HepG2 (cell line): Measurements from ENCODE around the gene PDLIM7. TPM values are rescaled to one million over a fixed set of nuclear protein-coding genes. Genes with fewer than 3 reads are reported as not detected.

Experiments used
- ATAC-seq: fragments of 200-7000 bp; cut with Tn5 transposase; 3 replicates; pipeline ENCODE4 v1.9.1; 2020; ENCODE audit warnings: mild to moderate bottlenecking, moderate library complexity
- BruUV-seq: library from RNA; stranded (reverse); fragments of 400-500 nt; replicated peaks from 2 replicates; lab custom pipeline; 2021; lab: Mats Ljungman, UMichigan
- CTCF ChIA-PET: fragments of 300-600 bp; formaldehyde crosslinking; extraction: SDS; loops from one replicate; lab custom pipeline; 2021; ENCODE audit warnings: low total read pairs, inconsistent platforms, low intra/inter-chr PET ratio; lab: Yijun Ruan, JAX
- POLR2A ChIA-PET: fragments of 350-600 bp; sonication (Branson Sonifier 250); formaldehyde crosslinking; loops from one replicate; lab custom pipeline; 2020; ENCODE audit warnings: antibody characterized with exemption, inconsistent platforms; lab: Yijun Ruan, JAX
- DNase-seq: peaks from one replicate; pipeline ENCODE4 v3.0.0-alpha.2; 2015; ENCODE audit warnings: low spot score
- FAIRE-seq: peaks from 3 replicates; lab custom pipeline; 2011; peaks lifted over from hg19 to GRCh38; lab: Jason Lieb, UNC
- H2AFZ ChIP-seq: one replicate; pipeline ENCODE4 v1.6.1; 2011; ENCODE audit warnings: low read length, inconsistent platforms
- H3K27ac ChIP-seq: fragments of 300-600 bp; 3 replicates; pipeline ENCODE4 v1.8.0; 2011; ENCODE audit warnings: mixed run types, mild to moderate bottlenecking, mixed read lengths, low read length, inconsistent platforms; ENCODE audit not compliant: insufficient read depth; ENCODE audit errors: extremely low read length
- H3K27me3 ChIP-seq, 2 experiments: fragments of 200-600 bp in 1 of 2; 2 replicates in 1 of 2; 3 replicates in 1 of 2; pipeline versions ENCODE4 v1.6.0 to v1.8.0; 2011; ENCODE audit warnings: low read length in 2 of 2, mild to moderate bottlenecking in 2 of 2, moderate library complexity in 2 of 2, inconsistent platforms in 1 of 2; ENCODE audit not compliant: insufficient read depth in 2 of 2, control insufficient read depth in 1 of 2
- H3K36me3 ChIP-seq, 2 experiments: fragments of 200-600 bp in 1 of 2; replicated peaks in 1 of 2; 2 replicates in 1 of 2; 3 replicates in 1 of 2; pipeline versions ENCODE4 v1.5.1 to v1.8.0; 2011; ENCODE audit warnings: low read length in 2 of 2, inconsistent platforms in 1 of 2; ENCODE audit not compliant: insufficient read depth in 2 of 2, control insufficient read depth in 1 of 2
- H3K4me1 ChIP-seq: 2 replicates; pipeline ENCODE4 v1.5.1; 2012; ENCODE audit warnings: low read length, inconsistent platforms; ENCODE audit not compliant: insufficient read depth
- H3K4me2 ChIP-seq: 2 replicates; pipeline ENCODE4 v1.6.0; 2011; ENCODE audit warnings: low read depth, low read length, inconsistent platforms
- H3K4me3 ChIP-seq, 3 experiments: fragments of 200-600 bp in 1 of 3; sonication (generic), shearing (Covaris generic) in 1 of 3; replicated peaks in 1 of 3; 2 replicates each; pipeline ENCODE4 v1.5.1; 2011 to 2016; ENCODE audit warnings: low read length in 3 of 3, inconsistent platforms in 2 of 3, low read depth in 2 of 3, mild to moderate bottlenecking in 2 of 3, control low read depth in 1 of 3, mixed read lengths in 1 of 3; ENCODE audit not compliant: insufficient read depth in 1 of 3
- H3K79me2 ChIP-seq: one replicate; pipeline ENCODE4 v1.6.1; 2011; ENCODE audit warnings: low read length, inconsistent platforms; ENCODE audit not compliant: insufficient read depth
- H3K9ac ChIP-seq: 2 replicates; pipeline ENCODE4 v1.6.0; 2011; ENCODE audit warnings: mild to moderate bottlenecking, low read depth, low read length, inconsistent platforms; ENCODE audit not compliant: insufficient read depth
- H3K9me3 ChIP-seq: 2 replicates; pipeline ENCODE4 v1.5.1; 2012; ENCODE audit warnings: mild to moderate bottlenecking, low read length
- H4K20me1 ChIP-seq: 2 replicates; pipeline ENCODE4 v1.6.0; 2011; ENCODE audit warnings: inconsistent platforms, mild to moderate bottlenecking, low read length, moderate library complexity; ENCODE audit not compliant: insufficient read depth
- CBFB ChIP-seq: sonication (generic); formaldehyde crosslinking; IDR thresholded peaks from 2 replicates; pipeline ENCODE4 v1.4.0; 2020; ENCODE audit warnings: missing genetic modification reagents
- CHD2 ChIP-seq: IDR thresholded peaks from 2 replicates; pipeline ENCODE4 v1.6.1; 2011; ENCODE audit warnings: low read depth, low read length, improper control_type of control experiment
- E2F1 ChIP-seq: sonication (generic); formaldehyde crosslinking; IDR thresholded peaks from 2 replicates; pipeline ENCODE4 v1.5.0; 2020; ENCODE audit warnings: missing genetic modification reagents
- HNRNPK ChIP-seq: fragments of 200-400 bp; formaldehyde crosslinking; IDR thresholded peaks from 2 replicates; pipeline ENCODE4 v1.6.1; 2018; ENCODE audit warnings: low read length, low read depth, moderate library complexity, mild to moderate bottlenecking; ENCODE audit not compliant: poor library complexity, severe bottlenecking
- MXD4 ChIP-seq: IDR thresholded peaks from 2 replicates; pipeline ENCODE4 v1.6.1; 2016; ENCODE audit warnings: mild to moderate bottlenecking, missing biosample characterization, missing genetic modification reagents
- PCBP2 ChIP-seq: fragments of 200-400 bp; formaldehyde crosslinking; optimal IDR thresholded peaks from 2 replicates; pipeline ENCODE3; 2018; ENCODE audit warnings: low read length, low read depth; ENCODE audit not compliant: poor library complexity, severe bottlenecking
- TRIM22 ChIP-seq: fragments of 450-650 bp; IDR thresholded peaks from 2 replicates; pipeline ENCODE4 v1.6.1; 2017
- ZC3H13 ChIP-seq: sonication (generic); formaldehyde crosslinking; IDR thresholded peaks from 2 replicates; pipeline ENCODE4 v1.8.1; 2023; ENCODE audit warnings: mild to moderate bottlenecking, missing genetic modification reagents, moderate library complexity
- ZFP41 ChIP-seq: sonication (generic); formaldehyde crosslinking; IDR thresholded peaks from 2 replicates; pipeline ENCODE4 v1.4.0; 2020; ENCODE audit warnings: mild to moderate bottlenecking, missing genetic modification reagents, borderline replicate concordance
- ZNF143 ChIP-seq: sonication (generic); formaldehyde crosslinking; IDR thresholded peaks from 2 replicates; pipeline ENCODE4 v1.4.0; 2020; ENCODE audit warnings: missing genetic modification reagents
- ZNF382 ChIP-seq: sonication (generic); formaldehyde crosslinking; IDR thresholded peaks from 2 replicates; pipeline ENCODE4 v1.5.0; 2020; ENCODE audit warnings: missing genetic modification reagents, mild to moderate bottlenecking, borderline replicate concordance
- ZNF496 ChIP-seq: sonication (generic); formaldehyde crosslinking; IDR thresholded peaks from 2 replicates; pipeline ENCODE4 v1.8.1; 2023; ENCODE audit warnings: mild to moderate bottlenecking, moderate library complexity, missing genetic modification reagents; ENCODE audit not compliant: insufficient replicate concordance
- ZNF777 ChIP-seq: sonication (generic); formaldehyde crosslinking; IDR thresholded peaks from 2 replicates; pipeline ENCODE4 v1.4.0; 2020; ENCODE audit warnings: missing genetic modification reagents
- WGBS: methylation state at CpG from one replicate; pipeline ENCODE4 v1.1.6; 2017; ENCODE audit warnings: low lambda C conversion rate; 5-methylcytosine and 5-hydroxymethylcytosine counted together
- in situ Hi-C: cut with HindIII; loops from 2 replicates; pipeline ENCODE4 v1.10.0; 2017; ENCODE audit warnings: low pct_unique_long_range_greater_than_20kb; ENCODE audit not compliant: extremely low pct_ligation_motif_present
- intact Hi-C: fragments of 100-400 bp; cut with micrococcal nuclease; formaldehyde crosslinking; loops from one replicate; pipeline ENCODE4 v1.10.0; 2022; ENCODE audit not compliant: unreplicated experiment
- polyA plus RNA-seq, 8 experiments: library from polyadenylated mRNA; depleted of rRNA in 3 of 8; stranded (reverse) in 7 of 8; unstranded in 1 of 8; fragments of >200 nt; fragmentation: Illumina TruSeq in 4 of 8; extraction: Trizol in 4 of 8; gene quantifications; 2 replicates each; pipeline versions ENCODE4 v1.2.1 to v1.2.3, GENCODE V29; 2011 to 2016; ENCODE audit warnings: low read depth in 4 of 8, missing spikeins in 1 of 8, mixed read lengths in 1 of 8; ENCODE audit not compliant: insufficient read depth in 1 of 8
- total RNA-seq, 5 experiments: library from RNA; depleted of rRNA; stranded (reverse); fragments of >200 nt; fragmentation: Illumina TruSeq; extraction: Trizol; gene quantifications; 2 replicates each; pipeline ENCODE4 v1.2.3, GENCODE V29; 2016; ENCODE audit warnings: low read depth in 1 of 5

Gene PDLIM7
- total and polyA plus RNA-seq, 2 of the 13 experiments (the other 11 are each of a cell fraction or from before 2014, with no cell fraction given): 21.1 to 31.3 TPM

GRCh38 chr5:177501874-177502678 lies 4.7 kb upstream of the PDLIM7 start:
- ChIA-PET POLR2A (no interaction called here), CTCF (interaction anchor here (1.1 to 3.7 kb wide), 3 partner anchors 11 to 14 kb away, joined by 4 to 37 read pairs (median 5); no protein-coding TSS in a partner anchor)
- ATAC-seq (no peak), DNase-seq (no peak), FAIRE-seq (no peak)
- Histone ChIP-seq H3K4me2 (peak overlapping the region; percentile 16; the same call in 1 of the 2 replicates), H3K4me1 (peaks cover 44% of the 10 kb centered on the region), H2AFZ (no peak overlapping the region), H3K27me3 (peaks cover 2 to 37% of the 10 kb centered on the region in 2 experiments; a peak in 4 of 5 replicates), H3K9ac (no peak overlapping the region), H4K20me1 (no peaks in the 10 kb centered on the region), H3K9me3 (no peaks in the 10 kb centered on the region), H3K27ac (no peak overlapping the region), H3K79me2 (no peaks in the 10 kb centered on the region), H3K36me3 (no peaks in the 10 kb centered on the region), H3K4me3 (no peak overlapping the region)
- 12% methylated on average over 9 of the region's 9 CpGs for WGBS
- no TSS peak for BruUV-seq
- intact Hi-C loops (loop anchor here (2.0 kb wide), 1 partner anchor 111 kb away; no protein-coding TSS in a partner anchor), in situ Hi-C loops (no loop called here)
- no peak for TF ChIP-seq ZNF496 (CRISPR knock-in tag)
- no peak for TF ChIP-seq CHD2
- TF ChIP-seq ZNF777: no peak
- TF ChIP-seq ZNF143 (CRISPR knock-in tag): no peak
- no peak for TF ChIP-seq ZC3H13
- no peak for TF ChIP-seq ZFP41 (CRISPR knock-in tag)
- TF ChIP-seq HNRNPK: no peak
- TF ChIP-seq TRIM22: no peak
- TF ChIP-seq PCBP2: no peak
- no peak for TF ChIP-seq MXD4 (CRISPR knock-in tag)
- no peak for TF ChIP-seq CBFB
- no peak for TF ChIP-seq ZNF382 (CRISPR knock-in tag)
- TF ChIP-seq E2F1: no peak
